HG03378 (cell line): Measurements from ENCODE around the gene CCIN.
"Not testable (repeated sequence)": the region's sequence is repeated elsewhere in the genome, so short reads cannot be mapped to it uniquely, and the experiment has no call there.

Experiments used
- ATAC-seq: cut with Tn5 transposase; IDR thresholded peaks from one replicate; pipeline ENCODE4 v1.9.1; 2021; ENCODE audit warnings: mild to moderate bottlenecking, moderate library complexity; ENCODE audit not compliant: unreplicated experiment

The CCIN gene

GRCh38 chr9:36158122-36158521, 11.1 kb upstream of the CCIN start:
- no peak for ATAC-seq

- no peak for ATAC-seq
These were observed 10.3 kb upstream of the CCIN start for GRCh38 chr9:36158917-36159316.

GRCh38 chr9:36159509-36159908, 9.7 kb upstream of the CCIN start:
- ATAC-seq: not testable (repeated sequence)

GRCh38 chr9:36160126-36160525, 9.1 kb upstream of the CCIN start:
- ATAC-seq: not testable (repeated sequence)

- ATAC-seq: no peak
These were observed 8.0 kb upstream of the CCIN start for GRCh38 chr9:36161187-36161586.

- no peak for ATAC-seq
These were observed 6.9 kb upstream of the CCIN start for GRCh38 chr9:36162211-36162738.

- ATAC-seq: no peak
These were observed 6.0 kb upstream of the CCIN start for GRCh38 chr9:36163049-36163785.

- no peak for ATAC-seq
These were observed 5.4 kb upstream of the CCIN start for GRCh38 chr9:36163786-36164170.

- no peak for ATAC-seq
These were observed 4.8 kb upstream of the CCIN start for GRCh38 chr9:36164372-36164771.

GRCh38 chr9:36164989-36165388, 4.2 kb upstream of the CCIN start:
- no peak for ATAC-seq

- no peak for ATAC-seq
These were observed 3.4 kb upstream of the CCIN start for GRCh38 chr9:36165826-36166167.

GRCh38 chr9:36166168-36166927, 2.8 kb upstream of the CCIN start:
- no peak for ATAC-seq

GRCh38 chr9:36169708-36170107, 520 bp downstream of the CCIN start:
- ATAC-seq: no peak

- ATAC-seq: no peak
These were observed 1.3 kb downstream of the CCIN start for GRCh38 chr9:36170531-36170930.

- ATAC-seq: no peak
These were observed 4.7 kb downstream of the CCIN start for GRCh38 chr9:36173861-36174260.

GRCh38 chr9:36174271-36174670, 5.1 kb downstream of the CCIN start:
- ATAC-seq: no peak

GRCh38 chr9:36174731-36175130, 5.5 kb downstream of the CCIN start:
- ATAC-seq: no peak

GRCh38 chr9:36175209-36175608, 6.0 kb downstream of the CCIN start:
- ATAC-seq: not testable (repeated sequence)

- ATAC-seq: not testable (repeated sequence)
These were observed 7.3 kb downstream of the CCIN start for GRCh38 chr9:36176496-36176895.

GRCh38 chr9:36177571-36177970, 8.4 kb downstream of the CCIN start:
- no peak for ATAC-seq

- not testable (repeated sequence) for ATAC-seq
These were observed 11.1 kb downstream of the CCIN start for GRCh38 chr9:36180243-36180642.

- no peak for ATAC-seq
These were observed 18.2 kb downstream of the CCIN start for GRCh38 chr9:36187414-36187813.
